Measurements from ENCODE around the gene EDC4.

Gene EDC4

GRCh38 chr16:67924140-67924906 lies 51.5 kb downstream of the EDC4 start:
- H3K4me3 ChIP-seq (ENCODE audit: low read depth, low read length) = no peak overlapping the region
- H3K4me2 ChIP-seq (ENCODE audit: low read length) = no peak overlapping the region
- H3K4me1 ChIP-seq = no peaks in the 10 kb centered on the region
- H3K9me3 ChIP-seq (ENCODE audit: control insufficient read depth, low read length) = no peaks in the 10 kb centered on the region
- no peak overlapping the region for H3K27ac ChIP-seq
- H2AFZ ChIP-seq = no peak overlapping the region
- H3K79me2 ChIP-seq = peaks cover 48% of the 10 kb centered on the region
- H3K36me3 ChIP-seq (ENCODE audit: control insufficient read depth, insufficient read depth, low read length) = no peaks in the 10 kb centered on the region
- no peak for TF ChIP-seq CTCF (IDR thresholded peaks at IDR 0.05)
- H3K27me3 ChIP-seq (ENCODE audit: control insufficient read depth, insufficient read depth, low read length) = no peaks in the 10 kb centered on the region
- H3K9ac ChIP-seq = no peak overlapping the region

GRCh38 chr16:67926181-67926750 lies 53.4 kb downstream of the EDC4 start:
- TF ChIP-seq CTCF (IDR thresholded peaks at IDR 0.05) = no peak
- Histone ChIP-seq H3K36me3 (ENCODE audit: control insufficient read depth, insufficient read depth, low read length) (no peaks in the 10 kb centered on the region), H3K79me2 (peaks cover 31% of the 10 kb centered on the region), H3K4me3 (ENCODE audit: low read depth, low read length) (no peak overlapping the region), H3K9ac (no peak overlapping the region), H3K4me2 (ENCODE audit: low read length) (no peak overlapping the region), H2AFZ (no peak overlapping the region), H3K27me3 (ENCODE audit: control insufficient read depth, insufficient read depth, low read length) (no peaks in the 10 kb centered on the region), H3K27ac (no peak overlapping the region), H3K4me1 (no peaks in the 10 kb centered on the region), H3K9me3 (ENCODE audit: control insufficient read depth, low read length) (no peaks in the 10 kb centered on the region)

GRCh38 chr16:67927131-67927941 lies 54.5 kb downstream of the EDC4 start:
- Histone ChIP-seq H3K9ac (no peak overlapping the region), H3K27ac (no peak overlapping the region), H3K36me3 (ENCODE audit: control insufficient read depth, insufficient read depth, low read length) (no peaks in the 10 kb centered on the region), H3K4me2 (ENCODE audit: low read length) (no peak overlapping the region), H3K27me3 (ENCODE audit: control insufficient read depth, insufficient read depth, low read length) (no peaks in the 10 kb centered on the region), H3K4me1 (no peaks in the 10 kb centered on the region), H3K9me3 (ENCODE audit: control insufficient read depth, low read length) (no peaks in the 10 kb centered on the region), H2AFZ (no peak overlapping the region), H3K79me2 (peaks cover 23% of the 10 kb centered on the region), H3K4me3 (ENCODE audit: low read depth, low read length) (no peak overlapping the region)
- TF ChIP-seq CTCF (IDR thresholded peaks at IDR 0.05) = no peak

GRCh38 chr16:67928147-67928546 lies 55.3 kb downstream of the EDC4 start:
- Histone ChIP-seq H2AFZ (no peak overlapping the region), H3K79me2 (peaks cover 21% of the 10 kb centered on the region), H3K4me3 (ENCODE audit: low read depth, low read length) (no peak overlapping the region), H3K9me3 (ENCODE audit: control insufficient read depth, low read length) (no peaks in the 10 kb centered on the region), H3K4me2 (ENCODE audit: low read length) (no peak overlapping the region), H3K27me3 (ENCODE audit: control insufficient read depth, insufficient read depth, low read length) (no peaks in the 10 kb centered on the region), H3K4me1 (no peaks in the 10 kb centered on the region), H3K27ac (no peak overlapping the region), H3K9ac (no peak overlapping the region), H3K36me3 (ENCODE audit: control insufficient read depth, insufficient read depth, low read length) (no peaks in the 10 kb centered on the region)
- no peak for TF ChIP-seq CTCF (IDR thresholded peaks at IDR 0.05)
